Measurements from ENCODE around the gene TRAPPC2. TPM values are rescaled to one million over a fixed set of nuclear protein-coding genes. Genes with fewer than 3 reads are reported as not detected.
A peak's percentile ranks its signal among the peaks of the same experiment; 100 is the strongest.
"Not testable (repeated sequence)": the region's sequence is repeated elsewhere in the genome, so short reads cannot be mapped to it uniquely, and the experiment has no call there.

TRAPPC2 gene
- total RNA-seq, 1 donor from 2014 or later = 21.5 TPM

DNA sequence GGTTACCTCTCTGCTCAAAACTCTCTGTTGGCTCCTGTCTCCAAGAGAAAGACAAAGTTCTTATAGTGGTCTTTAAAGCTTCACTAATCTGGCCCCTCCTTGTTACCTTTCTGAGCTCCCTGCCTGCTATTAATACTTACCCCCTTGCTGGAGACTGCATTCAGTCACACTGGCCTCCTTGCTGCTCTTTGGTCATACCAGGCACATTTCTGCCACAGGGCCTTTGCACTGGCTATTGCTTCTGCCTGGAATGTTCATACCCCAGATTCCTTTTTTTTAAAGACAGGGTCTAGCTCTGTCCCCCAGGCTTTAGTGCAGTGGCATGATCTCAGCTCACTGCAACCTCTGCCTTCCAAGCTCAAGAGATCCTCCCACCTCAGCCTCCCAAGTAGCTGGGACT lies 61.4 kb downstream of the TRAPPC2 start:
- TF ChIP-seq CTCF (conservative IDR thresholded peaks at IDR 0.05) = no peak
- Mint-ChIP-seq H3K4me3 (no peak overlapping the region), H3K27me3 (no peaks in the 10 kb centered on the region), H3K27ac (no peak overlapping the region), H3K9me3 (no peaks in the 10 kb centered on the region), H3K36me3 (no peaks in the 10 kb centered on the region), H3K4me1 (ENCODE audit: unreplicated experiment) (no peaks in the 10 kb centered on the region)
- no peak for DNase-seq (ENCODE audit: extremely low spot score, unreplicated experiment)

GRCh38 chrX:13670197-13670596 lies 64.2 kb downstream of the TRAPPC2 start:
- no peak overlapping the region for H3K27ac Mint-ChIP-seq
- H3K4me1 Mint-ChIP-seq (ENCODE audit: unreplicated experiment) = no peaks in the 10 kb centered on the region
- no peaks in the 10 kb centered on the region for H3K27me3 Mint-ChIP-seq
- no peaks in the 10 kb centered on the region for H3K9me3 Mint-ChIP-seq
- H3K36me3 Mint-ChIP-seq = no peaks in the 10 kb centered on the region
- no peak overlapping the region for H3K4me3 Mint-ChIP-seq
- DNase-seq (ENCODE audit: extremely low spot score, unreplicated experiment) = no peak
- no peak for TF ChIP-seq CTCF (conservative IDR thresholded peaks at IDR 0.05)

DNA sequence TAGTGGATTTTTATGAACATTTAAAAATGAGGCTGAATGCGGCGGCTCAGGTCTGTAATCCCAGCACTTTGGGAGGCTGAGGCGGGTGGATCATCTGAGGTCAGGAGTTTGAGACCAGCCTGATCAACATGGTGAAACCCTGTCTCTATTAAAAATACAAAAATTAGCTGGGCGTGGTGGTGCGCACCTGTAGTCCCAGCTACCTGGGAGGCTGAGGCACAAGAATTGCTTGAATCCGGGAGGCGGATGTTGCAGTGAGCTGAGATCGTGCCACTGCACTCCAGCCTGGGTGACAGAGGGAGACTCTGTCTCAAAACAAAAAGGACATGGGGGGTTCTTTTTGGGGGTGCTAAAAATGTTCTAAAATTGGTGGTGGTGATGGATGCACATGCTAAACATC lies 64.7 kb downstream of the TRAPPC2 start:
- H3K4me3 Mint-ChIP-seq; DNase-seq (ENCODE audit: extremely low spot score, unreplicated experiment); H3K27me3 Mint-ChIP-seq; H3K4me1 Mint-ChIP-seq (ENCODE audit: unreplicated experiment); H3K9me3 Mint-ChIP-seq; H3K36me3 Mint-ChIP-seq: not testable (repeated sequence)
- H3K27ac Mint-ChIP-seq = peak overlapping the region; percentile 98

- H3K4me3 Mint-ChIP-seq = peak overlapping the region; percentile 71
Measured at GRCh38 chrX:13669246-13669737, 65.1 kb downstream of the TRAPPC2 start.

DNA sequence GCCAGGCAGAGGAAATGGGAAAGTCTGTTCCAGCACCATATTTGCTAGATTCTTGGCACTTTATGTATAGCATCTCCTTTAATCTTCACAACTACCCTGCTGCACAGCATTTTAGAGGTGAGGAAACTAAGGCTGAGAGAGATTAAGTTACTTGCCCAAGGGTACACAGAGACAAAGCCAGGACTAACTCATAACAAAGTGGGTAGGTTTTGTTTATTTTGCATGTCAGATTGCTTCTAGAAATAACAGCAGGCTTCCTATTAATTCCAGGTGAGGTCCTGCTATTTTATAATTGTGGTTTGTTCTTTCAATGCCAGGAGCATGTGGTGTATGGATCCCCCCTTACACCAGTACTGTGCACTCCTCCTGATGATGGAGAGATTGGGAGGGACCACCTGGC lies 66.5 kb downstream of the TRAPPC2 start:
- peak overlapping the region; percentile 55 for H3K27ac Mint-ChIP-seq
- H3K4me3 Mint-ChIP-seq = no peak overlapping the region
- DNase-seq (ENCODE audit: extremely low spot score, unreplicated experiment) = no peak
- no peaks in the 10 kb centered on the region for H3K4me1 Mint-ChIP-seq (ENCODE audit: unreplicated experiment)
- no peaks in the 10 kb centered on the region for H3K36me3 Mint-ChIP-seq
- H3K27me3 Mint-ChIP-seq = no peaks in the 10 kb centered on the region
- H3K9me3 Mint-ChIP-seq = no peaks in the 10 kb centered on the region
- no peak for TF ChIP-seq CTCF (conservative IDR thresholded peaks at IDR 0.05)

More at GRCh38 chrX:13669246-13669737, 65.1 kb downstream of the TRAPPC2 start:
- no peaks in the 10 kb centered on the region for H3K27me3 Mint-ChIP-seq
- no peaks in the 10 kb centered on the region for H3K9me3 Mint-ChIP-seq
- DNase-seq (ENCODE audit: extremely low spot score, unreplicated experiment) = no peak
- TF ChIP-seq CTCF (conservative IDR thresholded peaks at IDR 0.05) = no peak
- no peaks in the 10 kb centered on the region for H3K36me3 Mint-ChIP-seq
- no peaks in the 10 kb centered on the region for H3K4me1 Mint-ChIP-seq (ENCODE audit: unreplicated experiment)
- peak overlapping the region; percentile 98 for H3K27ac Mint-ChIP-seq

DNA sequence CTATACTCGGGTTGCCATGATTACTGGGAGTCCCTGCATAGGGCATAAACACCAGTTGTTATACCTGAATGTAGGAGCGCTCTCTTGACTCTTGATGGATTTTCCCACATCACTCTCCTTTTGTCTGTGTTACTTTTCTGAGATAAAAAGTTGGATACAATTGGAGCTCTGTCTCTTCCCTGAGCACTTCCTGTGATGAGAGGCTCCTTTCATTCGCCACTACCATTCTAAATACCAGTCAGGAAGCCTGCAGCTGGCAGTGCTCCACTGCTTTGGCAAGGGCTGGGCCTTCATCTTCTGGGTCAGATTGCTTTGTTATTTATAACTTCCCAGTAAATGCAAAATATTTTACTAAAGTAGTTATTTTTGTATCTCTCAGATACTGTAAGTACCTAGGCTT lies 67.6 kb downstream of the TRAPPC2 start:
- H3K27me3 Mint-ChIP-seq = no peaks in the 10 kb centered on the region
- H3K4me1 Mint-ChIP-seq (ENCODE audit: unreplicated experiment) = no peaks in the 10 kb centered on the region
- peak overlapping the region; percentile 19 for H3K27ac Mint-ChIP-seq
- no peaks in the 10 kb centered on the region for H3K36me3 Mint-ChIP-seq
- no peak for DNase-seq (ENCODE audit: extremely low spot score, unreplicated experiment)
- no peak overlapping the region for H3K4me3 Mint-ChIP-seq
- no peak for TF ChIP-seq CTCF (conservative IDR thresholded peaks at IDR 0.05)
- no peaks in the 10 kb centered on the region for H3K9me3 Mint-ChIP-seq

Measured in type B pancreatic cell (in vitro differentiated cells).